Tibial nerve (tissue), 4 donors: ENCODE results near the gene SYT8. TPM values are rescaled to one million over a fixed set of nuclear protein-coding genes. Genes with fewer than 3 reads are reported as not detected.
A peak's percentile ranks its signal among the peaks of the same experiment; 100 is the strongest.
"Not testable (repeated sequence)": the region's sequence is repeated elsewhere in the genome, so short reads cannot be mapped to it uniquely, and the experiment has no call there.

Source experiments
- DNase-seq, 2 donors: peaks; one replicate each; pipeline ENCODE4 v3.0.0-alpha.2; 2019; ENCODE audit warnings: low spot score in 2 of 2
- H3K27ac ChIP-seq, 4 donors: fragments of 200-600 bp; sonication (generic) in 3 of 4; one replicate each; pipeline ENCODE4 v1.5.1; 2017 to 2019; ENCODE audit warnings: mild to moderate bottlenecking in 1 of 4
- H3K27me3 ChIP-seq, 2 donors: fragments of 200-600 bp; sonication (generic) in 1 of 2; one replicate each; pipeline versions ENCODE4 v1.5.1 to v1.6.0; 2017 to 2019
- H3K36me3 ChIP-seq, 3 donors: fragments of 200-600 bp; sonication (generic); one replicate each; pipeline ENCODE4 v1.5.1; 2018 to 2019
- H3K4me1 ChIP-seq, 4 donors: fragments of 200-600 bp; sonication (generic) in 3 of 4; one replicate each; pipeline ENCODE4 v1.5.1; 2017 to 2019
- H3K4me3 ChIP-seq, 4 donors: fragments of 200-600 bp; sonication (generic) in 3 of 4; one replicate each; pipeline ENCODE4 v1.5.1; 2017 to 2019; ENCODE audit warnings: mild to moderate bottlenecking in 1 of 4, moderate library complexity in 1 of 4
- H3K9me3 ChIP-seq, 4 donors: fragments of 200-600 bp; sonication (generic) in 3 of 4; one replicate each; pipeline ENCODE4 v1.5.1; 2017 to 2019
- EP300 ChIP-seq, 2 donors: sonication (generic); formaldehyde crosslinking; IDR thresholded peaks; one replicate each; pipeline ENCODE4 v1.6.1; 2017; ENCODE audit warnings: antibody characterized with exemption in 2 of 2, mild to moderate bottlenecking in 1 of 2
- POLR2A ChIP-seq, 2 donors: fragments of 450-650 bp; IDR thresholded peaks; one replicate each; pipeline ENCODE4 v1.6.1; 2017; ENCODE audit warnings: antibody characterized with exemption in 2 of 2, mild to moderate bottlenecking in 2 of 2, moderate library complexity in 2 of 2
- WGBS, 2 donors: methylation state at CpG; one replicate each; pipeline ENCODE4 v1.1.5; 2018; 5-methylcytosine and 5-hydroxymethylcytosine counted together
- total RNA-seq, 4 donors: library from RNA; depleted of rRNA; stranded (reverse); fragments of >200 nt; gene quantifications; one replicate each; pipeline ENCODE4 v1.1.0, GENCODE V29; 2016
- TF ChIP-seq, protein P1 (sequence below), 5 experiments: fragments of 200-600 bp in 3 of 5; fragments of 450-650 bp in 2 of 5; sonication (generic) in 3 of 5; IDR thresholded peaks; one replicate each; pipeline ENCODE4 v1.5.1; 2016 to 2019; ENCODE audit warnings: antibody characterized with exemption in 5 of 5, mild to moderate bottlenecking in 3 of 5, moderate library complexity in 2 of 5

The SYT8 gene
- total RNA-seq, 4 donors from 2014 or later, result 0.39 to 4.2 (median 1.0) TPM; not detected in 1

GRCh38 chr11:1870721-1871466 is 36.1 kb downstream of the SYT8 start:
- TF ChIP-seq EP300 (IDR thresholded peaks at IDR 0.05) (no peak), POLR2A (IDR thresholded peaks at IDR 0.05) (no peak)
- TF ChIP-seq, protein P1, sequence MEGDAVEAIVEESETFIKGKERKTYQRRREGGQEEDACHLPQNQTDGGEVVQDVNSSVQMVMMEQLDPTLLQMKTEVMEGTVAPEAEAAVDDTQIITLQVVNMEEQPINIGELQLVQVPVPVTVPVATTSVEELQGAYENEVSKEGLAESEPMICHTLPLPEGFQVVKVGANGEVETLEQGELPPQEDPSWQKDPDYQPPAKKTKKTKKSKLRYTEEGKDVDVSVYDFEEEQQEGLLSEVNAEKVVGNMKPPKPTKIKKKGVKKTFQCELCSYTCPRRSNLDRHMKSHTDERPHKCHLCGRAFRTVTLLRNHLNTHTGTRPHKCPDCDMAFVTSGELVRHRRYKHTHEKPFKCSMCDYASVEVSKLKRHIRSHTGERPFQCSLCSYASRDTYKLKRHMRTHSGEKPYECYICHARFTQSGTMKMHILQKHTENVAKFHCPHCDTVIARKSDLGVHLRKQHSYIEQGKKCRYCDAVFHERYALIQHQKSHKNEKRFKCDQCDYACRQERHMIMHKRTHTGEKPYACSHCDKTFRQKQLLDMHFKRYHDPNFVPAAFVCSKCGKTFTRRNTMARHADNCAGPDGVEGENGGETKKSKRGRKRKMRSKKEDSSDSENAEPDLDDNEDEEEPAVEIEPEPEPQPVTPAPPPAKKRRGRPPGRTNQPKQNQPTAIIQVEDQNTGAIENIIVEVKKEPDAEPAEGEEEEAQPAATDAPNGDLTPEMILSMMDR (IDR thresholded peaks at IDR 0.05), result no peak
- no peaks in the 10 kb centered on the region for H3K36me3 ChIP-seq
- H3K4me1 ChIP-seq, result peaks cover 0 to 78% (median 28%) of the 10 kb centered on the region in 4 donors
- H3K27me3 ChIP-seq, result peaks cover 0 to 13% of the 10 kb centered on the region in 2 donors
- no peak for DNase-seq
- peak overlapping the region; percentile 33 to 77 (median 52) for H3K27ac ChIP-seq
- H3K4me3 ChIP-seq, result peak overlapping the region in 2 of 4 donors; percentile 11 to 41
- H3K9me3 ChIP-seq, result no peaks in the 10 kb centered on the region
- WGBS, 2 donors, result 40 to 45% methylated on average over 46 to 48 of the region's 50 CpGs

DNA sequence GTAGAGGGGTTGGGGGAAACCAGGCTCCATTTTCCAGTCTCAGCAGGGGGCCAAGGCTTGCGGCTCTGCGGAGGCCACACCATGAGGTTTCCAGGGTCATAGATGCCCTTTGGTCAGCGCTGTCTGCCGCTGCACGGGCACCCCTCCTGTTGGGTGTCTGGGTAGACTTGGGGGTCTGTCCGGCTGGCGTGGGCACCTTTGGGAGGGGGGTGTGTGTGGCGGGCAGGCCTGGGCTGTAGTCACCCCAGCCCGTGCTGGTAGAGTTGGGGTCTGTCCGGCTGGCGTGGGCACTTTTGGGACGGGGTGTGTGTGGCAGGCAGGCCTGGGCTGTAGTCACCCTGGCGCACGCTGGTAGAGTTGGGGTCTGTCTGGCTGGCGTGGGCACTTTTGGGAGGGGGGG is 36.7 kb downstream of the SYT8 start:
- Histone ChIP-seq H3K36me3 (no peaks in the 10 kb centered on the region), H3K27me3 (peaks cover 0 to 16% of the 10 kb centered on the region in 2 donors), H3K9me3 (no peaks in the 10 kb centered on the region), H3K27ac (peak overlapping the region; percentile 33 to 77 (median 52)), H3K4me3 (peak overlapping the region in 2 of 4 donors; percentile 11 to 41), H3K4me1 (peaks cover 0 to 80% (median 32%) of the 10 kb centered on the region in 4 donors)
- 48 to 69% methylated on average over 3 to 12 of the region's 15 CpGs for WGBS, 2 donors
- TF ChIP-seq EP300 (IDR thresholded peaks at IDR 0.05) (no peak), POLR2A (IDR thresholded peaks at IDR 0.05) (no peak)
- TF ChIP-seq, protein P1 (IDR thresholded peaks at IDR 0.05), result no peak
- DNase-seq, result no peak

- H3K27ac ChIP-seq, result peak overlapping the region in 2 of 4 donors; percentile 34 to 69
- H3K36me3 ChIP-seq, result no peaks in the 10 kb centered on the region
- DNase-seq, result no peak
- H3K27me3 ChIP-seq, result peaks cover 0 to 16% of the 10 kb centered on the region in 2 donors
- peaks cover 0 to 81% (median 36%) of the 10 kb centered on the region in 4 donors for H3K4me1 ChIP-seq
- WGBS, 2 donors, result 76 to 85% methylated on average over 12 to 18 of the region's 25 CpGs
- TF ChIP-seq, protein P1 (IDR thresholded peaks at IDR 0.05), result no peak
- no peak for TF ChIP-seq POLR2A (IDR thresholded peaks at IDR 0.05)
- no peak for TF ChIP-seq EP300 (IDR thresholded peaks at IDR 0.05)
- peak overlapping the region in 1 of 4 donors; percentile 41 for H3K4me3 ChIP-seq
- H3K9me3 ChIP-seq, result no peaks in the 10 kb centered on the region
Measured at GRCh38 chr11:1872267-1872985, 37.6 kb downstream of the SYT8 start.

DNA sequence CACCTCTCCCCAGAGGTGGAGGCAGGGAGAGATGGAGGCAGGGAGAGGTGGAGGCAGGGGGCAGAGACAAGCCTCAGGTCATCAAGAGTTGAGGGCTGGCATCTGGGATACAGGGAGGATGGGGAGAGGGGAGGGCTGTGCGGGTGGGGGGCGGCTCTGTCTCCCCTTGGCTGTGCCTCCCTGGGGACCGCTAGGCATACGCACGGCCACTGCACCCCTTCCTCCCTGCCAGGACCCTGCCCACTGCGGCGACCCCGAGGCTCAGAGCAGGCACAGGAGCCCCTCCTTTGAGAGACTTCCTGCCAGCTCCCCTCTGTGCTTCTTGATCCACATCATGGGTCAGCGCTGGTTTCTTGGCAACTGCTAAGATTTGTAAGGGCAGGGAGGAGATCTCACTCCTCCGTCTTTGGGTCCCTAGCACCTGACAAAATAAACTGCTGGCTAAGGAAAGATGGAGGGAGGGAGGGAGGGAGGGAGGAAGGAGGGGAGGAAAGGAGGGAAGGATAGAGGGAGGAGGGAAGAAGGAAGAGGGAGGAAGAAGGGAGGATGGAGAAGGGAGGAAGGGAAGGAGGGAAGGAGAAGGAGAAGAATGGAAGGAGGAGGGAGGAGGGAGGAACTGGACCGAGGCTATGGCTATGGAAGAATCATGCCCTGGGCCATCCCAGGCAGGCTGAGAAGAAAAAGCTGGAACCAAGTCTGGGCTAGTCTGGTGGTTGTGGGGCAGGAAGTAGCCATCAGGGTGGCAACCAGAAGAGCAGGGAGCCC is 38.4 kb downstream of the SYT8 start:
- Histone ChIP-seq H3K4me1 (peaks cover 0 to 81% (median 30%) of the 10 kb centered on the region in 4 donors), H3K27ac (peak overlapping the region in 2 of 4 donors; percentile 34 to 69), H3K36me3 (no peaks in the 10 kb centered on the region), H3K27me3 (peaks cover 0 to 16% of the 10 kb centered on the region in 2 donors), H3K9me3 (no peaks in the 10 kb centered on the region), H3K4me3 (peak overlapping the region in 1 of 4 donors; percentile 25)
- TF ChIP-seq POLR2A (IDR thresholded peaks at IDR 0.05) (no peak), EP300 (IDR thresholded peaks at IDR 0.05) (no peak)
- TF ChIP-seq, protein P1 (IDR thresholded peaks at IDR 0.05), result no peak
- WGBS, 2 donors, result 23 to 28% methylated on average over 11 of the region's 11 CpGs
- DNase-seq, result peak in 1 of 2 donors; percentile 54

DNA sequence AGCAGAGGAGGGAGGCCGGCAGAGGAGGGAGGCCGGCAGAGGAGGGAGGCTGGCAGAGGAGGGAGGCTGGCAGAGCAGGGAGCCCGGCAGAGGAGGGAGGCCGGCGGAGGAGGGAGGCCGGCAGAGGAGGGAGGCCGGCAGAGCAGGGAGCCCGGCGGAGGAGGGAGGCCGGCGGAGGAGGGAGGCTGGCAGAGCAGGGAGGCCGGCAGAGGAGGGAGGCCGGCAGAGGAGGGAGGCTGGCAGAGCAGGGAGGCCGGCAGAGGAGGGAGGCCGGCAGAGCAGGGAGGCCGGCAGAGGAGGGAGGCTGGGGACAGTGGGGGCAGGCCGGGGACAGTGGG is 39.0 kb downstream of the SYT8 start:
- peaks cover 0 to 75% (median 25%) of the 10 kb centered on the region in 4 donors for H3K4me1 ChIP-seq
- WGBS, 2 donors, result 75 to 79% methylated on average over 16 to 17 of the region's 17 CpGs
- not testable (repeated sequence) for H3K36me3 ChIP-seq, H3K4me3 ChIP-seq, DNase-seq, H3K9me3 ChIP-seq
- H3K27me3 ChIP-seq, result peaks cover 0 to 16% of the 10 kb centered on the region in 2 donors
- peak overlapping the region in 1 of 4 donors; percentile 69 for H3K27ac ChIP-seq

DNA sequence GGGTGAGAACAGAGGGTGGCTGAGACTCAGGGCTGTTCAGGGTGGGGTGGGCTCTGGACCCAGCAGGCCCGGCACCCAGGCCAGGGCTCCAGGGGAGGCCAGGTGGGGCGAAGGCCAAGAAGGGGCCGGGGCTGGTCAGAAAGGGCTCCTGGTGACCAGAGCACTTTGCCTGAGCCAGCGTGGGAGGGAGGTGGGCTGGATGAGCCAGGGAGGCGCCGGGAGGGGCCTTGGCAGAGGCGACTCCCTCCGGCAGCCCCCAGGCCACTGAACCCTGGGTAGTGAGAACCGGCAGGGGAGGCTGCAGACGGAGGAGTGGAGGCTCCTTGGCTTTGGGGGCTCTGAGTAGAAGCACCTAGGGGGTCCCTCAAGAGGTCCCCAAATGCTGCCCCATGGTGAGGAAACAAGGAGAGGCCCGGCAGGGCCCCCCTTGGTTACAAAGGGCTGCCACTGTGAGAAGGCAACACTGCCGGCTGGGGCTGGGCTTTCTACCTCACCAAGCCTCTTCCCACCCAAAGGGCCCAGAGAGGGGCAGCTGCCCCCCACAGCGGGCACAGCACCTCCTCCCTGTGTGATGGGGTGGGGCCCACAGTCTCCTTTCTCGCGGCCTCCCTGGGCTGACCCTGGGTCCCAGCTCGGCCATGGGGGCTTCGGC is 39.8 kb downstream of the SYT8 start:
- 45 to 60% methylated on average over 9 to 16 of the region's 17 CpGs for WGBS, 2 donors
- not testable (repeated sequence) for H3K9me3 ChIP-seq, H3K36me3 ChIP-seq, H3K4me3 ChIP-seq, DNase-seq
- H3K4me1 ChIP-seq, result peaks cover 0 to 71% (median 24%) of the 10 kb centered on the region in 4 donors
- H3K27ac ChIP-seq, result peak overlapping the region; percentile 33 to 67 (median 60)
- H3K27me3 ChIP-seq, result peaks cover 0 to 16% of the 10 kb centered on the region in 2 donors
